HG02610 (cell line): Measurements from ENCODE around the gene ZSWIM2.
"Not testable (repeated sequence)": the region's sequence is repeated elsewhere in the genome, so short reads cannot be mapped to it uniquely, and the experiment has no call there.

ENCODE experiments used
- ATAC-seq: cut with Tn5 transposase; IDR thresholded peaks from one replicate; pipeline ENCODE4 v1.9.1; 2021; ENCODE audit warnings: mild to moderate bottlenecking, moderate library complexity; ENCODE audit not compliant: unreplicated experiment

ZSWIM2 gene, protein sequence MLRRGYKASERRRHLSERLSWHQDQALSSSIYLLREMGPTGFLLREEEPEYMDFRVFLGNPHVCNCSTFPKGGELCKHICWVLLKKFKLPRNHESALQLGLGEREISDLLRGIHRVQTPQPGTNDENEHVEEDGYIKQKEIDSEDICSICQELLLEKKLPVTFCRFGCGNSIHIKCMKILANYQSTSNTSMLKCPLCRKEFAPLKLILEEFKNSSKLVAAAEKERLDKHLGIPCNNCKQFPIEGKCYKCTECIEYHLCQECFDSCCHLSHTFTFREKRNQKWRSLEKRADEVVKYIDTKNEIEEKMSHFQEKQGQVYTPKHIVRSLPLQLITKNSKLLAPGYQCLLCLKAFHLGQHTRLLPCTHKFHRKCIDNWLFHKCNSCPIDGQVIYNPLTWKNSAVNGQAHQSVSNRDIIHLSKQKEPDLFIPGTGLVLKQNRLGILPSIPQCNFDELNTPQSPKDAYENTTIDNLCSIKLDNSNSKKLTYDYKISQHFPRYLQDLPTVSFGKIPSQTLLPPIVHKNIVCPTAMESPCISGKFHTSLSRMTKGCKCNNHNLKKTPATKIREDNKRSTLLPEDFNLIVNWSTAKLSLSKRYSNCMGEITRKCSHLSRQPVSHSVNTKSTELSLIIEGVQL

GRCh38 chr2:186848873-186849578 lies at the start of gene ZSWIM2:
ZSWIM2 (minus strand) TSS chr2:186849170; CDS start chr2:186849130, 40 bp downstream.
- ATAC-seq: peak; percentile 85

DNA sequence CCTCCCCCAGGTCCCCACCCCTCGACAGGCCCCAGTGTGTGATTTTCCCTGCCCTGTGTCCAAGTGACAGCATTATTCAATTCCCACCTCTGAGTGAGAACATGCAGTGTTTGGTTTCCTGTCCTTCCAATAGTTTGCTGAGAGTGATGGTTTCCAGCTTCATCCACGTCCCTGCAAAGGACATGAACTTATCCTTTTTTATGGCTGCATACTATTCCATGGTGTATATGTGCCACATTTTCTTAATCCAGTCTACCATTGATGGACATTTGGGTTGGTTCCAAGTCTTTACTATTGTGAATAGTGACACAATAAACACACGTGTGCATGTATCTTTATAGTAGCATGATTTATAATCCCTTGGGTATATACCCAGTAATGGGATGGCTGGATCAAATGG lies 47.2 kb upstream of the ZSWIM2 start:
- ATAC-seq: not testable (repeated sequence)

GRCh38 chr2:186895451-186895850 lies 46.5 kb upstream of the ZSWIM2 start:
- ATAC-seq: no peak

GRCh38 chr2:186894478-186894877 lies 45.5 kb upstream of the ZSWIM2 start:
- ATAC-seq: no peak

DNA sequence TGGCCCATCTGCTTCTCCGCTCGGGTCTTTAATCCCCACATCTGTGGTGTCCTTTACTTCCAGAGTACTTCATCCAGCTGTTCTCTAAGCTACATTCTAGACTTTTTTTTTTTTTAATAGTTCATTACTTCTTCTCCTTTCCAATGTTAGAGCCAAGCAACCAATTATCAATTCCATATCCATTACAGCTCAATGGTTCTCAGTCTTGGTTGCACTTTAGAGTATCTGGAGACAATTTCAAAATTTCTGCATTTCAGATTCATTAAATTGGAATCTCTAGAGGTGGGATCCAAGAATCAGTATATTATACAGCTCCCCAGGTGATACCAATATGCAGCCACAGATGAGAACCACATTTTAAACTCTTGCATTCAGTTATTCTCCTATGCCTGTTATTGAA lies 43.9 kb upstream of the ZSWIM2 start:
- ATAC-seq: no peak

DNA sequence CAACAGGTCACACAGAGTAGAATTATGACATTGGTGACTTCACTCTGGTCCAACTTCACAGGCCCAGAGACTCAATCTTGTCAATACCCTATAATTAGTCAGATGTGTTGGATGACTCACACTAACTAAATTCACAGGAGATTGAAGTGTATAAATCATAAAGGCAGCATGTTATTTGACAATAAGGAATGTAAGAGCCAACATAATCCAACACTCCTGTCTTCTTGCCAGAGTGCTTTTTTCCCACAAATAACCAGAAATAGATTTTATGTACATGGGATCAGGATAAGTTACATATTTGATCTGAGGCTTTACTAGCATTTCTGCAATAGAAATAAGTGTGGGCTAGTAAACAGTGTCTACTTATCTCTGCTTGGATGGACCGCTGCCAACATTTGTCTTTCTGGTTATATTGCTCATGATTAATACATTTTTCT lies 42.2 kb upstream of the ZSWIM2 start:
- no peak for ATAC-seq

DNA sequence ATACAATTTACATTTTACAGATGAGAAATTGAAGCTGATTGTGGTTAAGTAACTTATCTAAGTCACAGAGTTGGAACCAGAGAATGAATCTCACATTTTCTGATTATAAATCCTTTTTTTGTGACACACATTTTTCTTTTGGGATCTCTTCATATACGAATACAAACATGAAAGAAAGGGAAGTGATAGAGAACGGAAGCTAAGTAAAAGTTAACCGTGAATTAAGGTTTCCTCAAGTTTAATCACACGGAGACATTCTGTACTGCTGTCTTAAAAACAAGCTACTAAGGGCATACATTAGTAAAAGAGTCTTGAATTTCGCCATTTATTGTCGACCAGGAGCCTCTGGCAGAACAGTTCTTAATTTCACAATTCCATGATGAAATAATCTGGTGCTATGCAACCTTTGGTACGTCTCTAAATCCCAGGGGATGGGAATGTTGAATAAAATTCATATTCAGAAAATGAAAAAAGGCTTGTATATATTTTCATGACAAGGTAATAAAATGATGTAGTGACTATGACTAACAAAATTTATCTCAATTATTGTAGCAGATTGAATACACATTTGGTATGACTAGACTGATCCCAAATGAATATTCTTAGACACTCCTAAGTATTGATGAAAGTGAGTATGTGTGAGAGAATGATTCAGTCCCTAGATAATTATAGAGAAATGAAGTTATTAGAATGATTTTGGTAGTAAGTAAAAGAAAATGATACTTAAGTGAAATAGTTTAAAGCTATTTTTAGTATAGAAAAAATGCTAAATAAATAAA lies 40.3 kb upstream of the ZSWIM2 start:
- no peak for ATAC-seq

DNA sequence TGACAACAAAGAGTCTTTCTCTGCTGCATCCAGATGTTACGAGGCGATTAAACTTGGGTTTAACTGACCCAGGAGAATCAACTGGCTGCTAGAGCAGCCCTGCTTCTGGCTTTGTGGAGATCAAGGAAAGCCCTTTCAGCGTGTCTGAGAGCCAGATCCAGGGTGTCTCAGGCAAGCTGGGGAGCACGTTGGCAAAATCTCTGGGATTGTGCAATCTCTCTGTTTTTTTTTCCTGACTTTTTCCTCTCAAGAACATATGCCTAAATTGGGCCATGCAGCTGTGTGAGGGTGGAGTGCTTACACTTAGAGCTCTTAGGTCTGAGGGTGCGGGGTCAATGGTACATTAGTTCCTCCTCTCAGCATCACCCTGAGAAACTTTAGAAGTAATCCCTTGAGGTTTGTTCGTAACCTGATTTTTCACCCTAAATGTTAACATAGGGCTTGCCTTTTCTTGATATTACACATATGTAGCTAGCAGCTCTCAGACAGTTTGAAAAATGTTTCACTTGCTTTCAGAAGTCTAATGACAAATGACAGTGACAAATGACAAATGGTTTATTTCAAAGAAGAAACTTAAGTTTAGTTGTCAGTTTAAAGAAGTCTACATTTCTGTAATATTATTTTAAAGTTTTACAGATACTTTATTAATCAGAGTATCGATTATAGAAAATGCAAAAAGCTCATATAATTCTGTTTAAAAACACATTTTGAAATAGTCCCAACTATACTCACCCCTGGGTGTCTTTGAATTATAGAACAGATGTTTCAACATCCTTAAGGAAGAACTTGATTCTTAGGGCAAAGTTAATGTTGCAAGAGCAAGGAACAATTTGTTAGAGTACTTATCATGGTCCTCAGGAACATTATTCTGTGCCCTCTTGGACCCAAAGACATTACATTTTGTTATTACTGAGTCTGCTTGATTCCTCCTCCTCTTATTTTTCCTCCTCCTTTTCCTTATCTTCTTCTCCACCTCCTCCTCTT lies 38.4 kb upstream of the ZSWIM2 start:
- ATAC-seq: peak; percentile 39

GRCh38 chr2:186884587-186884986 lies 35.6 kb upstream of the ZSWIM2 start:
- no peak for ATAC-seq

DNA sequence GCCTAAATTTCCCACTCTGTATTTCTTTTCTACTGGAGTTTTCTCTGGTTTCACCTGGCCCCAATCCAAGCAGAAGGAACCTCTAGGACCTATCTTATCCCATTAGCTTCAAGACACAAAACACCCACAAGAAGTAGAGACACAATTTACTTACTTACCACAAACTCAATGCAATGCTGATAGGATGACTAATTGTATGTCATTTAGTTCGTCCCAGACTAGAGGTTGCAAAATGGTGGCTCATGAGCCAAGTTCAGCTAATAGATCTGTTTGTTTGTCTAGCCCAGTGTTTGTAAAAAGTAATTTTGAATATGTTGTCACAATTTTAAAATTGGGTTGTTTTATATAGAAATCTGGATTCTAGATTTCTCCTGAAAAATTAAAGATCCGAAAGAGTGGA lies 34.7 kb upstream of the ZSWIM2 start:
- ATAC-seq: no peak

DNA sequence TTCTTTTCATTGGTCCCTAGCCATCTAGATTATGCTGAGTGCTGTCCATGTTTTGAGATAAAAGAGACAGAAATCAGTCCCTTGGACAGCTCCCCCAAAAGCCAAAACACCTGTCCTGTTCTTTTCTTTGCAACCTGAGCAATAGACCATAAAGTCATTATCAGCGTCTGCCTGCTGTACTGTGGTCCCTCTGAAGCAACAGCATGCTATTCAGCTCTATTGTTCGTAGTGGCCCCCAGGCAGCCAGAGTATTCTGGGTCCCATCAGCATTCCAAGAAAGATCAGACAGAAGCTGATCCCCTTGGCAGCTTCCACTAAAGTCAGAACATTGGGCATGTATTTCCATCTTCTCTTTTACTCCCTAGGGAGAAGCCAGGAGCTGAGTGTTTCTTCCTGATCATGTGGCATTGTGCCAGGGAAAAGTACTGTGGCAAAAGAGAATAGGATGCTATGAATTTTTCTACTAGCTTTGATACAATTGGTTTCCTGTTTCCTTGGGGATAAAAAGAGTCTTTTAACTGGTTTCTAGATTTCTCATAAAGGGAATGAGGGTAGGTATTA lies 33.6 kb upstream of the ZSWIM2 start:
- no peak for ATAC-seq

GRCh38 chr2:186881660-186882059 lies 32.7 kb upstream of the ZSWIM2 start:
- no peak for ATAC-seq

- ATAC-seq: no peak
Measured at GRCh38 chr2:186879312-186879711, 30.3 kb upstream of the ZSWIM2 start.

GRCh38 chr2:186874713-186875112 lies 25.7 kb upstream of the ZSWIM2 start:
- ATAC-seq: no peak

- no peak for ATAC-seq
Measured at GRCh38 chr2:186871881-186872280, 22.9 kb upstream of the ZSWIM2 start.

GRCh38 chr2:186868344-186868743 lies 19.4 kb upstream of the ZSWIM2 start:
- ATAC-seq: no peak

DNA sequence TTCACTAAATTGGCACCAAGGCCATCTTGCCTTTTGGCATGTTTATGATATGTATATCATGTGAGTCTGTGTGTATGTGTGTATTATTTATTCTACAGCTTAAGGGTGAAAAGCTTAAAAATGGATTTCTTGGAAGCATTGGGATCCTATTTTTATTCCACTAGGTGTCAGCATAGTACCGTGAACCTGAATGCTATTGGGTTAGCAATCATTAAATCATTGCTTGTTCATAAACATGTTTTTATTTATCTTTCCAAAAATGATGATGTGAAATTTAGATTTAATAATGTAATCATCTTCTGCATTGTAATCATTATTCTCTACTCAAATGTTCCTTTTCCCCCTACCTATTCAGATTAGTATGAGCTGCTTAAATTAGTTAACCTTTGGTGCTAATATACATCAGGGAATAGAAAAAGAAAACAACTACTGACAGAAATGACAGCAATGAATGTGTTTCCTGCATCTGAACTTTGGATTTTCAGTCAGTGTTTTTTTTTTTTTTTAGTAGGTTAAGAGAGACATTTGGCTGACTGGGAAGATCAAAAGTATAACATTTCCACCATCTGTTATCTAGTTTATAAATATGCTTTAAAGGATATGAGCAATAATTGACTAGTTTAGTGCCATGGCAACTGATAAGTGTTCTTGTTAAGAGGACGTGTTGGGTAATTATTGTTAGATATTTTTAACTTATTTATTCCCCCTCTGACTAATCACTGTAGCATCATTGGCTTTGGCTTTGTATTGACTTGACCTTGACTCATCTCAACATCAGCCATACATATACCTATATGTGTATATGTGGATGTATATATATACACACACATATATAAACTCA lies 14.1 kb upstream of the ZSWIM2 start:
- peak; percentile 57 for ATAC-seq

GRCh38 chr2:186855216-186855615 lies 6.2 kb upstream of the ZSWIM2 start:
- ATAC-seq: no peak

GRCh38 chr2:186853951-186854350 lies 5.0 kb upstream of the ZSWIM2 start:
- no peak for ATAC-seq
